Esophagus muscularis mucosa (tissue), 4 donors: ENCODE measurements around the gene TRIP13. TPM values are rescaled to one million over a fixed set of nuclear protein-coding genes. Genes with fewer than 3 reads are reported as not detected.

Source experiments
- DNase-seq: peaks from one replicate; pipeline ENCODE4 v3.0.0-alpha.2; 2017; ENCODE audit errors: extremely low spot score
- H3K27ac ChIP-seq, 4 donors: fragments of 200-600 bp; sonication (generic); replicated peaks in 1 of 4; 1 replicate in 3 of 4; 2 replicates in 1 of 4; pipeline ENCODE4 v1.5.1; 2016 to 2019; ENCODE audit warnings: mild to moderate bottlenecking in 1 of 4
- H3K27me3 ChIP-seq, 4 donors: fragments of 200-600 bp; sonication (generic); one replicate each; pipeline versions ENCODE4 v1.5.1 to v1.6.0; 2016 to 2019
- H3K36me3 ChIP-seq, 4 donors: fragments of 200-600 bp; sonication (generic); one replicate each; pipeline ENCODE4 v1.5.1; 2016 to 2019
- H3K4me1 ChIP-seq, 4 donors: fragments of 200-600 bp; sonication (generic); one replicate each; pipeline ENCODE4 v1.5.1; 2016 to 2019
- H3K4me3 ChIP-seq, 4 donors: fragments of 200-600 bp; sonication (generic); 1 replicate in 2 of 4; 2 replicates in 2 of 4; pipeline ENCODE4 v1.5.1; 2016 to 2019; ENCODE audit warnings: mild to moderate bottlenecking in 4 of 4, moderate library complexity in 1 of 4
- H3K9me3 ChIP-seq, 4 donors: fragments of 200-600 bp; sonication (generic); 1 replicate in 3 of 4; 2 replicates in 1 of 4; pipeline ENCODE4 v1.5.1; 2016 to 2019
- CTCF ChIP-seq, 3 experiments: fragments of 200-600 bp in 2 of 3; fragments of 450-650 bp in 1 of 3; sonication (generic) in 2 of 3; IDR thresholded peaks; one replicate each; pipeline ENCODE4 v1.5.1; 2017 to 2019; ENCODE audit warnings: antibody characterized with exemption in 3 of 3, mild to moderate bottlenecking in 2 of 3, moderate library complexity in 1 of 3
- EP300 ChIP-seq: sonication (generic); formaldehyde crosslinking; IDR thresholded peaks from one replicate; pipeline ENCODE4 v1.6.1; 2017; ENCODE audit warnings: antibody characterized with exemption
- POLR2A ChIP-seq: fragments of 450-650 bp; IDR thresholded peaks from one replicate; pipeline ENCODE4 v1.6.1; 2017; ENCODE audit warnings: antibody characterized with exemption, moderate library complexity, mild to moderate bottlenecking, low read depth
- POLR2AphosphoS5 ChIP-seq, 2 donors: sonication (generic); formaldehyde crosslinking; IDR thresholded peaks; one replicate each; pipeline ENCODE4 v1.6.1; 2017; ENCODE audit warnings: antibody characterized with exemption in 2 of 2
- WGBS: methylation state at CpG from one replicate; pipeline ENCODE4 v1.1.5; 2018; 5-methylcytosine and 5-hydroxymethylcytosine counted together
- intact Hi-C: fragments of 100-400 bp; cut with DNase I; formaldehyde crosslinking; loops from one replicate; pipeline ENCODE4 v1.15.1; 2023
- total RNA-seq, 4 donors: library from RNA; depleted of rRNA; stranded (reverse); fragments of >200 nt; gene quantifications; one replicate each; pipeline versions ENCODE4 v1.1.0 to v1.2.1, GENCODE V29; 2016

TRIP13 gene
- total RNA-seq, 4 donors from 2014 or later: 0.65 to 0.92 (median 0.66) TPM; not detected in 1

- intact Hi-C loops: loop anchor here (10.0 kb wide), 1 partner anchor 463 kb away; the partner anchor contains the start of gene EXOC3
- Histone ChIP-seq H3K9me3 (no peaks in the 10 kb centered on the region), H3K4me1 (peaks cover 0 to under 1% (median 0%) of the 10 kb centered on the region in 4 donors), H3K4me3 (no peak overlapping the region), H3K36me3 (peaks cover 0 to 4% (median 0%) of the 10 kb centered on the region in 4 donors), H3K27ac (no peak overlapping the region), H3K27me3 (no peaks in the 10 kb centered on the region)
- TF ChIP-seq POLR2AphosphoS5 (IDR thresholded peaks at IDR 0.05) (no peak), POLR2A (no peak), EP300 (no peak), CTCF (IDR thresholded peaks at IDR 0.05) (no peak)
- no peak for DNase-seq
- WGBS: over 99% methylated on average over 15 of the region's 16 CpGs
Observed at GRCh38 chr5:908172-908571, 15.5 kb downstream of the TRIP13 start.

- Histone ChIP-seq H3K36me3 (peaks cover 0 to 4% (median 0%) of the 10 kb centered on the region in 4 donors), H3K4me3 (no peak overlapping the region), H3K4me1 (no peaks in the 10 kb centered on the region), H3K27me3 (no peaks in the 10 kb centered on the region), H3K27ac (no peak overlapping the region), H3K9me3 (no peaks in the 10 kb centered on the region)
- no peak for DNase-seq
- intact Hi-C loops: loop anchor here (10.0 kb wide), 1 partner anchor 464 kb away; the partner anchor contains the start of gene EXOC3
- 98% methylated on average over 6 of the region's 8 CpGs for WGBS
- TF ChIP-seq CTCF (IDR thresholded peaks at IDR 0.05): no peak
- no peak for TF ChIP-seq EP300
- TF ChIP-seq POLR2A: no peak
- no peak for TF ChIP-seq POLR2AphosphoS5 (IDR thresholded peaks at IDR 0.05)
Observed at GRCh38 chr5:909086-909485, 16.4 kb downstream of the TRIP13 start.

- intact Hi-C loops: loop anchor here (10.0 kb wide), 1 partner anchor 465 kb away; the partner anchor contains the start of gene EXOC3
Observed at GRCh38 chr5:909994-910768, 17.5 kb downstream of the TRIP13 start.

GRCh38 chr5:910769-911160, 18.1 kb downstream of the TRIP13 start:
- no peak overlapping the region for H3K4me3 ChIP-seq
- no peaks in the 10 kb centered on the region for H3K4me1 ChIP-seq
- DNase-seq: no peak
- H3K36me3 ChIP-seq: peaks cover 0 to 5% (median 0%) of the 10 kb centered on the region in 4 donors
- H3K27me3 ChIP-seq: no peaks in the 10 kb centered on the region
- WGBS: 91% methylated on average over 4 of the region's 7 CpGs
- intact Hi-C loops: no loop called here
- no peak overlapping the region for H3K27ac ChIP-seq
- TF ChIP-seq EP300: no peak
- no peak for TF ChIP-seq CTCF (IDR thresholded peaks at IDR 0.05)
- TF ChIP-seq POLR2A: no peak
- no peak for TF ChIP-seq POLR2AphosphoS5 (IDR thresholded peaks at IDR 0.05)
- H3K9me3 ChIP-seq: no peaks in the 10 kb centered on the region

More at GRCh38 chr5:909994-910768, 17.5 kb downstream of the TRIP13 start:
- H3K4me3 ChIP-seq: no peak overlapping the region
- no peak for TF ChIP-seq CTCF (IDR thresholded peaks at IDR 0.05)
- TF ChIP-seq POLR2AphosphoS5 (IDR thresholded peaks at IDR 0.05): no peak
- TF ChIP-seq EP300: no peak
- TF ChIP-seq POLR2A: no peak
- no peak overlapping the region for H3K27ac ChIP-seq
- no peaks in the 10 kb centered on the region for H3K27me3 ChIP-seq
- H3K4me1 ChIP-seq: no peaks in the 10 kb centered on the region
- WGBS: 95% methylated on average over 18 of the region's 18 CpGs
- peaks cover 0 to 4% (median 0%) of the 10 kb centered on the region in 4 donors for H3K36me3 ChIP-seq
- no peak for DNase-seq
- H3K9me3 ChIP-seq: no peaks in the 10 kb centered on the region
